ENCODE results near the gene SAP30L.

- TF ChIP-seq CTCF (conservative IDR thresholded peaks at IDR 0.05; ENCODE audit: low read depth, low read length) (no peak), MXI1 (IDR thresholded peaks at IDR 0.05; ENCODE audit: borderline replicate concordance, low read depth, low read length) (no peak), POLR2A (IDR thresholded peaks at IDR 0.05; ENCODE audit: low read depth, low read length) (no peak), NFE2L2 (IDR thresholded peaks at IDR 0.05; ENCODE audit: low read depth, low read length) (no peak), RCOR1 (IDR thresholded peaks at IDR 0.05; ENCODE audit: insufficient replicate concordance, low read length) (no peak), USF2 (IDR thresholded peaks at IDR 0.05; ENCODE audit: low read depth, low read length) (no peak), ELK1 (IDR thresholded peaks at IDR 0.05; ENCODE audit: borderline replicate concordance, low read depth, low read length) (no peak), MAFK (IDR thresholded peaks at IDR 0.05; ENCODE audit: low read depth, low read length) (no peak), SMC3 (IDR thresholded peaks at IDR 0.05; ENCODE audit: low read depth, low read length) (no peak), CEBPB (IDR thresholded peaks at IDR 0.05; ENCODE audit: low read depth, low read length) (no peak), RAD21 (IDR thresholded peaks at IDR 0.05; ENCODE audit: low read length) (no peak), CHD1 (IDR thresholded peaks at IDR 0.05; ENCODE audit: low read depth, low read length) (no peak), FOS (IDR thresholded peaks at IDR 0.05; ENCODE audit: low read depth, low read length) (no peak), BHLHE40 (IDR thresholded peaks at IDR 0.05; ENCODE audit: low read depth, low read length) (no peak)
Measured at GRCh38 chr5:154412925-154413324, 32.9 kb upstream of the SAP30L start.

Data from IMR-90 (cell line).